ENCODE measurements around the gene UBE2M.

The UBE2M gene

DNA sequence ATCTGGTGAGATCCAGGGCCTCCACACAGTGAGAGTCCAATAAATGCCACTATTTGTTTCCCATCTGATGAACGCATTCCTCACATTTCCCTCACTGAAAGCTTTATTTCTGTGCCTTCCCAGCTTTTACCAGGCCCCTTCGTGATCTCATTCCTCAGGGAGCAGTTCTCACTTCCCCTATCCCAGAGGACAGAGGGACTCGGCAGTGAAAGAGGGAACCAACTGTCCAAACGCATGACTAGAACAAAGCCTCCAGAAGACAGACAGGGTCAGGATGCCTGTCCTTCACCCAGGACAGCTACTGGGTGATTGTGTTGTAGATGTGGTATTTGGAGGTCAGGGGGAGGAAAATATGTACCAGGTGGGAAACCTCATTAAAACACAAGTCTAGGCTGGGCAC lies 36.8 kb downstream of the UBE2M start:
- Mint-ChIP-seq H3K36me3 (ENCODE audit: low read depth) (peaks cover 34% of the 10 kb centered on the region), H3K4me1 (ENCODE audit: low read depth) (peaks cover 41% of the 10 kb centered on the region), H3K27ac (peak overlapping the region; percentile 59), H3K4me3 (no peak overlapping the region), H3K9me3 (no peaks in the 10 kb centered on the region), H3K27me3 (no peaks in the 10 kb centered on the region)
- intact Hi-C loops (cut with micrococcal nuclease), result no loop called here

DNA sequence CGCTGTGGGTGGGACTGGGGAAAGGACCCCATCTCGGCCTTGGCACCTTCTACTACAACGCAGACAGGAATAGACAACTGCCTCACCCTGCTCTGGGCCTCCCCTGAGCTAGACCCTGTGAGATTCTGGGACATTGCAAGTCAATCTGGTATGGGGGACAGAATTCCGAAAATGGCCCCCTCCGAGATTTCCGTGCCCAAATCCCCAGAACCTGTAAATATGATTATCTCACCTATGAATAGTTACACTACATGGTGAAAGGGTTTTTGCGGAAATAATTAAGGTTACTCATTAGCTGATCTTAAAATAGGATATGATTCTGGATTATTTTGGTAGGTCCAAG lies 38.2 kb downstream of the UBE2M start:
- intact Hi-C loops (cut with micrococcal nuclease), result loop anchor here (1.0 kb wide), 1 partner anchor 38 kb away; the partner anchor contains the start of gene UBE2M
- Mint-ChIP-seq H3K27ac (peak overlapping the region; percentile 95), H3K27me3 (no peaks in the 10 kb centered on the region), H3K4me3 (peak overlapping the region; percentile 96), H3K36me3 (ENCODE audit: low read depth) (peaks cover 48% of the 10 kb centered on the region), H3K4me1 (ENCODE audit: low read depth) (peaks cover 54% of the 10 kb centered on the region), H3K9me3 (no peaks in the 10 kb centered on the region)

DNA sequence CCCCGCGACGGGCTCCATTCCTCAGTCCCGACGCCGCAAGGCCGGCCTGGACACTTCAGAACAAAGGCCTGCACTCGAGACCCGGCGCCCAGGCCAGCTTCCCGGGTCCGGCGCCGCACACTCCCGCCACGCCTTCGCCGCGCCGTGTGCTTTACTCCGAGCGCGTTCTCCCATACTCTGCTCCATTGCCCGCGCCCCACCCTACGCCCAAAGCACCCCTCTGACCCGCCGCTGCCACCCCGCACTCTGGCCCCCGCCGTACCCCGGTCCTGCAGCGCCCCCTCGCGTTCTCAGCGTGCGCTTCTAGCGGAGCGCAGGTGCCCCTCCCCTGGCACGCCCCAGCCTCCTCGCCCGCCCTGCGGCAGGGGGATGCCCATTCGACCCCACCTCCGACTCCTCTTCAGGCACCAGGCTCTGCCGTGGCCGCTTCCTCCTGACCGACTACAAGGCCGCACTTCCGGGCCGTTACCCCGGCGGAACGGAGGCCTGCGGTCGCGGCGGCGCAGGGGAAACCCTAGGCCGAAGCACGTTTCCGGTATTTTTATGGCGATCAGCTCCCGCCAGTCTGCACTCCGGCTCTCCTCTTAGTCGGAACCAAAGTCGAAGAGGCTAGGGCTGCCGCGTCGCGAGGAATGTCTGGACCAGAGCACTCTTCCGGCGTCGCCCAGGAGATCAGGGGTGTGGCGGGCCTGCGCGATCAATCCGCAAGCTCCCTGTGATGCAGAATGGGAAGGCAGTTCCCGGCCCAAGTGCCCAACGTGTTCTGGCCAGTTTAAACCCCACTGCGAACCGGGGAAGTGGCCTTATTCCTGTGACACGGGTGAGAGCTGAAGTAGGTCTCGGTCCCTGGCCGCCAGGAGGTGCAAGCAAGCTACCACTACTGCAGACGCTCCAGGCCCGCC lies 38.8 kb downstream of the UBE2M start, which contains the start of gene ZBTB45:
TSS of gene ZBTB45 (minus strand) at position 456 of the 902 bp plus-strand sequence. CDS start 2,137 bp downstream, outside the sequence.
- no peaks in the 10 kb centered on the region for H3K9me3 Mint-ChIP-seq
- intact Hi-C loops (cut with micrococcal nuclease), result loop anchor here (1.0 to 2.0 kb wide), 3 partner anchors 23 to 53 kb away; partner anchors contain the start of genes MZF1 and UBE2M
- H3K4me3 Mint-ChIP-seq, result peak within 1 kb of the TSS; percentile 96
- H3K36me3 Mint-ChIP-seq (ENCODE audit: low read depth), result peaks cover 51% of the 10 kb centered on the region
- H3K4me1 Mint-ChIP-seq (ENCODE audit: low read depth), result peaks cover 60% of the 10 kb centered on the region
- H3K27me3 Mint-ChIP-seq, result no peaks in the 10 kb centered on the region
- H3K27ac Mint-ChIP-seq, result peak within 1 kb of the TSS; percentile 95

DNA sequence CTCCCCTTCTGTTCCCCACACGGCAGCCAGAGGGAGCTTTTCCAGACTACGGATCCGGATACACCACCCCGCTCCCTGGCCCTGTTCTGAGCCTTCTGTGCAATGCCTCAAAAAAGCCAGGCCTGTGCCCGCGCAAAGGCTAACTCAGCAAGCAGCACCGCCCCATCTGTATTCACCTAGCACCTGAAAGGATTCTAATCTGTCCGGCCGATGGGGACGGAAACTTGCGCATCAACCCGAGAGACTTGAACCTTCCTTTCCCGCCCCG lies 39.4 kb downstream of the UBE2M start:
- Mint-ChIP-seq H3K27me3 (no peaks in the 10 kb centered on the region), H3K9me3 (no peaks in the 10 kb centered on the region), H3K4me3 (peak overlapping the region; percentile 96), H3K4me1 (ENCODE audit: low read depth) (peaks cover 66% of the 10 kb centered on the region), H3K27ac (peak overlapping the region; percentile 95), H3K36me3 (ENCODE audit: low read depth) (peaks cover 55% of the 10 kb centered on the region)
- intact Hi-C loops (cut with micrococcal nuclease), result loop anchor here (2.0 kb wide), 2 partner anchors 24 to 54 kb away; partner anchors contain the start of gene MZF1

DNA sequence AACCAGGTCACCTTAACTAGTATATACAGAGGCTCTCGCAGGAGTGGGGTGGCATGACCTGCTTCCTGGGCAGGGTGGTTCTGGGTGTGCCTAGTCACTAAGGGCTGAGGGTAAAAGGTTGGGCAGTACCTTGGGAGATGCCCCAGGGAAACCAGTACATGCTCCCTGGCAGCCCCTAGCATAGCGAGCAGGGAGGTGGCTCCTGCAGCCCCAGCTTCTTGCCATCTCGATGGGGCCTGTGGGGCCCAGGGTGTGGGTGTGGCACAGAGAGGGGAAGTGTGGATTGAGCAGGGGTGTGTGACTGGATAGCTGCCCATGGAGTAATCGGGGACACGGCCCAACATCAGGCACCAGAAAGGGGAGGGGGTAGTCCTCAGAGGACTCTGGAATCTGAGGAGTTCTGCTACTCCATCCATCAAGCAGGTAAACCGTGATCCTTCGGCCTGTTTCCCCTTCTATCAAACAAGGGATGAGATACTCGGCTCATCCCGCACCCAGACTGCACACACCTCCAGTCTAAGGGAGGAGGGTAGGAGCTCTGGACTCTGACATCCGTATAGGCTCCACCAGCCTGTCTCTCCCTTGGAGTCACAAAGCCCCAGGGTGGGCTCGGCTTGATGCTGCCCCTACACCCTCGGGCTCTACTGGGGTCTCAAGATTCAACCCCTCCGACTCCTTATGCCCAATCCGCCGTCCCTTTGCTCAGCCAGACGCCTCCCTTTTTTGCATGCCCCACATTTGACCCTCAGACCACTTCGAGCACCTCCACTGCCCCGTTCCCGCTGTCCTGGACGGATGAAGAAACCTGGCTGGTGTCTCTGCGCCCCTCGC lies 39.9 kb downstream of the UBE2M start:
- Mint-ChIP-seq H3K9me3 (no peaks in the 10 kb centered on the region), H3K4me1 (ENCODE audit: low read depth) (peaks cover 72% of the 10 kb centered on the region), H3K27ac (peak overlapping the region; percentile 95), H3K36me3 (ENCODE audit: low read depth) (peaks cover 59% of the 10 kb centered on the region), H3K27me3 (no peaks in the 10 kb centered on the region), H3K4me3 (peak overlapping the region; percentile 96)
- intact Hi-C loops (cut with micrococcal nuclease), result loop anchor here (2.0 kb wide), 2 partner anchors 24 to 54 kb away; partner anchors contain the start of gene MZF1

DNA sequence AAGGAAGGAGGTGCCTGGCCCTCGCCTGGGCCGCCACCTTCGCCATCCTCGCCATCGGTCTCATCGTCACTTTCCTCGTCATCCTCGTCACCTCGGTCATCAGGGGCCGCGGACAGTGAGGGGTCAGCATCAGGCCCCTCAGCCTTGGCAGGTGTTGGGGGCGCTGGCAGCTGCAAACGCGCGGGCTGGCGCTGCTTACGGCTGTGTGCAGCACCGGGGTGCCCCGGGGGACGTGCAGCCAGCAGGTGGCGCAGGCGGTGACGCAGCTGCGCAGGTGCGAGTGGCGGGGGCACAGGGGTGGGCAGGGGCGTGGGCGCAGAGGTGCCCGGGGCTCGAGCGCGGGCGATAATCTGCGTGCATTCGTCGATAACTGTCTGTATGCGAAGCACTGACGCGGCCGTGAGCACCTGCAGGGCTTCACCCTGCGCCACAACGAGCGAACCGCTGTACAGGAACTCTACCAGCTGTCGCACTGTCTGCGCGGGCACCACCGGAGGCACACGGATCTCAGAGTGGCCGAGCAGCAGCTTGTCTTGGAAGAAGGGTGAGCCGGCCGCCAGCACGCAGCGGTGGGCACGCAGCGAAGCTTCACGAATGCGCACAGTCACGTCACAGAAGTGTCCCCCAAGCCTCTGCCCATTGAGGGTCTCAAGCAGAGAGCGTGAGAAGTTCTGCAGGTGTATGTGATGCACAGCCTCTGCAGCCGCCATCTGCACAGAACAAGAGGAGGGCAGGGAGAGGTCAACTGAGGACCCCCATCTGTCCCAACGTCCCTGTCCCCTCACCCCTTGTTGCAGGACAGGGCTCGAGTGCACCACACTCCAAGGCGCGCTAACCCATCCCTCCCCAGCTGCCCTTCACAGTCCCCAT lies 41.2 kb downstream of the UBE2M start:
- intact Hi-C loops (cut with micrococcal nuclease), result no loop called here
- Mint-ChIP-seq H3K27me3 (no peaks in the 10 kb centered on the region), H3K27ac (no peak overlapping the region), H3K4me3 (no peak overlapping the region), H3K36me3 (ENCODE audit: low read depth) (peaks cover 60% of the 10 kb centered on the region), H3K9me3 (no peaks in the 10 kb centered on the region), H3K4me1 (ENCODE audit: low read depth) (peaks cover 73% of the 10 kb centered on the region)

DNA sequence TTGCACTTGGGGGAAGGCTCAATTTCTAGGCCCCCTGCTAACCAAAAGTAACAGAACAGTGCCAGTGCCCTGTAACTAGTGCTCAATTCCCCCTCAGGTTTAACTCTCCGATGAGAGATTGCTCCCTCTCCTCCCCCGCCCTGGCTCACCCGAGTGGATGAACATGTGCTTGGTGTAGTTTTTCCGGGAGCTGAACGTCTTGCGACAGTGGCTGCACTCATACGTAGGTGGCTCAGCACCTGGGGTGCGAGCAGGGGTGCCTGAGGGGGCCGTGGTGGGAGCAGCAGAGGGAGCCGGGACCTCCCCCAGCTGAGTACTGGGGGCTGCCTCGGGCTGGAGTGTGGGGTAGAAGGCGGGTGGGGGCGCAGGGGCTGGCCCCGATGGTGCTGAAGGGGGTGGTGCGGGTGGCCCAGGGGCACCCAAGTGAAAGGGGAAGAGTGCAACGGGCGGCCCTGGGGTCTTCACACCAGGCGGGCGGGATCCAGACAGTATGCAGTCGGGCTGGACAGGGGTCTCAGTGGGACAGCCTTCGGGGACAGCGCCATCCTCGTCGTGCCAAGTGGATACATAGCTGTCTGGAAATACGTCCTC lies 42.1 kb downstream of the UBE2M start:
- Mint-ChIP-seq H3K9me3 (no peaks in the 10 kb centered on the region), H3K4me1 (ENCODE audit: low read depth) (peaks cover 66% of the 10 kb centered on the region), H3K36me3 (ENCODE audit: low read depth) (peaks cover 60% of the 10 kb centered on the region), H3K27ac (no peak overlapping the region), H3K27me3 (no peaks in the 10 kb centered on the region), H3K4me3 (no peak overlapping the region)
- intact Hi-C loops (cut with micrococcal nuclease), result no loop called here

DNA sequence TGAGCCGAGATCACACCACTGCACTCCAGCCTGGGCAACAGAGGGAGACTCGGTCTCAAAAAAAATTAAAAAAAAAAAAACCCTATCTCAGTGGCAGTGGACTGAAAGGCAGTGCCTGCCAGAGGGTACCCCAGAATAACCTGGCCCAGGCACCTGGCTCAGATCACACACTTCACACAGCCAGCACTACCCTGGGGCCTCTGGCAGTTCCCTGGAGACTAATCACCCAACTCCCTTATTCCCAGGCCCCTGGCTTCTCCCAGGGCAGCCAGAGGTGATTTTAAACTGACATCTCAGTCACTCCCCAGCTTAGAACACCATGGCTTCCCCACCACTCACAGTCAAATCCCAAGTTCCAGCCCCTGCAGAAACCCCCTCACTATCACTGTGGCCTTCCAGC lies 43.2 kb downstream of the UBE2M start:
- Mint-ChIP-seq H3K4me3 (no peak overlapping the region), H3K36me3 (ENCODE audit: low read depth) (peaks cover 66% of the 10 kb centered on the region), H3K27ac (peak overlapping the region; percentile 61), H3K27me3 (no peaks in the 10 kb centered on the region), H3K9me3 (no peaks in the 10 kb centered on the region), H3K4me1 (ENCODE audit: low read depth) (peaks cover 61% of the 10 kb centered on the region)
- intact Hi-C loops (cut with micrococcal nuclease), result no loop called here

DNA sequence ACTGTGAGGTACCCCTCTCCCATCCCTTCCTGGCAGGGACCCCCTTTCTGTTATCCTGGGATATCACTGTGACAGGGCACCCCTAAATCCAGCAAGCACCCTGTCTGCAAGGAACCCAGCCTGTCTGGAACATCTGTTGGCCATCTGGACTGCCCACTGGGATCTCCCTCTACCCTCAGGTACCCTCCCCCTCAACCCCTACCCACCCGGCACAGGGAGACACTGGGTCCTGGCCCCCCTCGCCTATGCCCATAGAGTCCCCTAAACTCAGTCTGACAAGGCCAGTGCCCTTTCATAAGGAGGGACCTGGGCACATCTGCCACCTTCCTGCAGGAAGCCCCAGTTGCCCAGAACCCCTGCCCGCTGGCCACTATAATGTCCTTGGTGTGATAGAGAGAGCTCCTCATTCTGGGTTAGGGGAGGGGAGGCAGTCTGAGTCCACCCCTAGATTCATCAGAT lies 43.8 kb downstream of the UBE2M start:
- Mint-ChIP-seq H3K36me3 (ENCODE audit: low read depth) (peaks cover 62% of the 10 kb centered on the region), H3K4me1 (ENCODE audit: low read depth) (peaks cover 55% of the 10 kb centered on the region), H3K27ac (peak overlapping the region; percentile 82), H3K9me3 (no peaks in the 10 kb centered on the region), H3K27me3 (no peaks in the 10 kb centered on the region), H3K4me3 (peak overlapping the region; percentile 75)
- intact Hi-C loops (cut with micrococcal nuclease), result no loop called here

DNA sequence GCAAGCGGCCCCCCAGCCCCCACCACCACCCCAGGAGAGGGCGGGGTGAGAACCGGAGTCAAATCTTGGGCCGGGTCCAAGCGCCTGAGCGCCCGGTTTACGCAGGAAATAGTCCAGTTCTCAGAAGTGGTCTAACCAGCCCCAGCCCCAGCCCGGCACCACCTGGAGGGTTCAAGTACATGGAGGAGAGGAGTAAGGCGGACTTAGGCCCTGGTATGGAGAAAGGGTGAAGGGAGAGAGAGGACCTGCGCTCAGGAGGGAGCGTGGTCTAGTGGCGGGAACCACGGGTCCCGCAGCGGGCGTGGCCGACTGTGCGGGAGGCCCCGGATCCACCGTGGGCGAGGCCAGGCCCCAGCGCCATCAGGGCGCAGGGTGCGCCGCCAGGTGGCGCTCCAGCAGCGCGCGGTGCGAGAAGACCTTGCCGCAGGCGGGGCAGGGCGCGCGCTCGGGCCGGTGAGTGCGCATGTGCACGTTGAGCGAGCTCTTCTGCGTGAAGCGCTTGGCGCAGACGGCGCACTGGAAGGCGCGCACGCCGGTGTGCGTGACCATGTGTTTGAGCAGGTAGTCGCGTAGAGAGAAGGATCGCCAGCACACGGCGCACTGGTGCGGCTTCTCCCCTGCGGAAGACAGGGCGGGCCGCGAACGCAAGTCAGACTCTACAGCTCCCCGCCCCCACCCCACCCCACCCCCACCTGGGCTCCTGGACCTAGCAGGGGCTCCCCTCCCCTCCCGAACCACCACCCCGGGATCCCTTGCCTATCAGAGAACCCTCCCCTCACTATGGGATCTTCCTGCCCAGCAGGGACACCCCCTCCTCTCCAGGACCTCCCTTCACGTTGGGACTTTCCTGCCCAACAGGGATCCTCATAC lies 44.5 kb downstream of the UBE2M start:
- Mint-ChIP-seq H3K36me3 (ENCODE audit: low read depth) (peaks cover 56% of the 10 kb centered on the region), H3K9me3 (no peaks in the 10 kb centered on the region), H3K27ac (peak overlapping the region; percentile 82), H3K4me3 (peak overlapping the region; percentile 75), H3K27me3 (no peaks in the 10 kb centered on the region), H3K4me1 (ENCODE audit: low read depth) (peaks cover 52% of the 10 kb centered on the region)
- intact Hi-C loops (cut with micrococcal nuclease), result no loop called here

DNA sequence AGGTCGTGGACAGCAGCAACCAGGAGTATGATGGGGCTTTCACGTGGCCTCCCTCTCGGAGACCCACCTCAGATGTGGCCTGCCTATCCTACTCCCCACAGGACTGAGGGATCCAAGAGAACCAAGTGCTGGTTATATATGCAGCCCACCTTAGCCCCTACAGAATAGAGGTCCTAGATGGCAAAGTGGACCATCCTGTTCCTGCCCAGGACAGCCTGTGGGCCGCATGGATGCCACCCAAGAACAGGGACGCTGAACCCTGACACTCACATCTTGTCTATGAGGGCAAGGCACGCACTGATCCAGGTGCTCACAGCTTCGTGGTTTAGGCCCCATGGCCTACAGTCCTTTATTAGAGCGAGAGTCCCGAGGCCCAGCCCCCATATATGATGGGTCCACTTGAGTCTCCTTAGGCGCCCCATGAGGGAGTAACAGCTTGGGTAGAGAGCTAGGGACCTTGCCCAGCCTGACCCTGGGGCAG lies 45.2 kb downstream of the UBE2M start:
- H3K4me3 Mint-ChIP-seq, result peak overlapping the region; percentile 75
- peaks cover 45% of the 10 kb centered on the region for H3K4me1 Mint-ChIP-seq (ENCODE audit: low read depth)
- H3K27me3 Mint-ChIP-seq, result no peaks in the 10 kb centered on the region
- intact Hi-C loops (cut with micrococcal nuclease), result no loop called here
- H3K36me3 Mint-ChIP-seq (ENCODE audit: low read depth), result peaks cover 51% of the 10 kb centered on the region
- peak overlapping the region; percentile 82 for H3K27ac Mint-ChIP-seq
- H3K9me3 Mint-ChIP-seq, result peaks cover 1% of the 10 kb centered on the region

Measured in dendritic cell treated with granulocyte-macrophage colony-stimulating factor and Interleukin-4, amounts not matched to agents 40 ng/mL and 50 ng/mL, for 4 days (primary cell).